ENCODE measurements around the gene POLD2.
"Not testable (repeated sequence)": the region's sequence is repeated elsewhere in the genome, so short reads cannot be mapped to it uniquely, and the experiment has no call there.

The POLD2 gene

GRCh38 chr7:44131173-44132029 lies 8.1 kb upstream of the POLD2 start:
- Histone ChIP-seq H3K9ac (ENCODE audit: low read depth, low read length) (no peak overlapping the region), H3K4me2 (ENCODE audit: low read length) (no peak overlapping the region), H3K27me3 (ENCODE audit: control insufficient read depth, insufficient read depth, low read length) (no peaks in the 10 kb centered on the region), H3K4me1 (ENCODE audit: control insufficient read depth, insufficient read depth, low read length) (peaks cover 12% of the 10 kb centered on the region), H3K36me3 (ENCODE audit: insufficient read depth, low read length) (no peaks in the 10 kb centered on the region), H3K4me3 (ENCODE audit: low read length) (no peak overlapping the region), H3K9me3 (replicated peaks; ENCODE audit: low read length) (no peaks in the 10 kb centered on the region)

GRCh38 chr7:44128721-44129582 lies 5.6 kb upstream of the POLD2 start:
- Histone ChIP-seq H3K4me1 (ENCODE audit: control insufficient read depth, insufficient read depth, low read length) (peaks cover 14% of the 10 kb centered on the region), H3K27me3 (ENCODE audit: control insufficient read depth, insufficient read depth, low read length) (no peaks in the 10 kb centered on the region), H3K9me3 (replicated peaks; ENCODE audit: low read length) (no peaks in the 10 kb centered on the region), H3K9ac (ENCODE audit: low read depth, low read length) (no peak overlapping the region), H3K4me3 (ENCODE audit: low read length) (no peak overlapping the region), H3K4me2 (ENCODE audit: low read length) (no peak overlapping the region), H3K36me3 (ENCODE audit: insufficient read depth, low read length) (no peaks in the 10 kb centered on the region)

- no peaks in the 10 kb centered on the region for H3K9me3 ChIP-seq (replicated peaks; ENCODE audit: low read length)
Observed at GRCh38 chr7:44127161-44127560, 3.8 kb upstream of the POLD2 start.

GRCh38 chr7:44126574-44126973 lies 3.2 kb upstream of the POLD2 start:
- H3K9me3 ChIP-seq (replicated peaks; ENCODE audit: low read length); H3K4me2 ChIP-seq (ENCODE audit: low read length); H3K9ac ChIP-seq (ENCODE audit: low read depth, low read length); H3K27me3 ChIP-seq (ENCODE audit: control insufficient read depth, insufficient read depth, low read length); H3K4me3 ChIP-seq (ENCODE audit: low read length); H3K36me3 ChIP-seq (ENCODE audit: insufficient read depth, low read length): not testable (repeated sequence)
- peaks cover 19% of the 10 kb centered on the region for H3K4me1 ChIP-seq (ENCODE audit: control insufficient read depth, insufficient read depth, low read length)

More at GRCh38 chr7:44127161-44127560, 3.8 kb upstream of the POLD2 start:
- H3K4me3 ChIP-seq (ENCODE audit: low read length), result no peak overlapping the region
- no peak overlapping the region for H3K9ac ChIP-seq (ENCODE audit: low read depth, low read length)
- H3K27me3 ChIP-seq (ENCODE audit: control insufficient read depth, insufficient read depth, low read length), result no peaks in the 10 kb centered on the region
- H3K4me1 ChIP-seq (ENCODE audit: control insufficient read depth, insufficient read depth, low read length), result peaks cover 20% of the 10 kb centered on the region
- no peak overlapping the region for H3K4me2 ChIP-seq (ENCODE audit: low read length)
- H3K36me3 ChIP-seq (ENCODE audit: insufficient read depth, low read length), result no peaks in the 10 kb centered on the region

- peaks cover 18% of the 10 kb centered on the region for H3K4me1 ChIP-seq (ENCODE audit: control insufficient read depth, insufficient read depth, low read length)
- no peaks in the 10 kb centered on the region for H3K9me3 ChIP-seq (replicated peaks; ENCODE audit: low read length)
- no peaks in the 10 kb centered on the region for H3K27me3 ChIP-seq (ENCODE audit: control insufficient read depth, insufficient read depth, low read length)
- H3K4me3 ChIP-seq (ENCODE audit: low read length), result no peak overlapping the region
- peaks cover 13% of the 10 kb centered on the region for H3K36me3 ChIP-seq (ENCODE audit: insufficient read depth, low read length)
- H3K9ac ChIP-seq (ENCODE audit: low read depth, low read length), result no peak overlapping the region
- no peak overlapping the region for H3K4me2 ChIP-seq (ENCODE audit: low read length)
Observed at GRCh38 chr7:44124822-44125202, 1.5 kb upstream of the POLD2 start.

GRCh38 chr7:44122529-44122928 lies 819 bp downstream of the POLD2 start:
- H3K36me3 ChIP-seq (ENCODE audit: insufficient read depth, low read length), result peaks cover 15% of the 10 kb centered on the region
- H3K27me3 ChIP-seq (ENCODE audit: control insufficient read depth, insufficient read depth, low read length), result no peaks in the 10 kb centered on the region
- H3K4me1 ChIP-seq (ENCODE audit: control insufficient read depth, insufficient read depth, low read length), result peaks cover 18% of the 10 kb centered on the region
- H3K9me3 ChIP-seq (replicated peaks; ENCODE audit: low read length), result no peaks in the 10 kb centered on the region
- H3K4me2 ChIP-seq (ENCODE audit: low read length), result peak overlapping the region; percentile 99
- H3K4me3 ChIP-seq (ENCODE audit: low read length), result peak overlapping the region; percentile 88
- peak overlapping the region; percentile 88 for H3K9ac ChIP-seq (ENCODE audit: low read depth, low read length)

- Histone ChIP-seq H3K4me3 (ENCODE audit: low read length) (peak overlapping the region; percentile 88), H3K9me3 (replicated peaks; ENCODE audit: low read length) (no peaks in the 10 kb centered on the region), H3K4me1 (ENCODE audit: control insufficient read depth, insufficient read depth, low read length) (peaks cover 18% of the 10 kb centered on the region), H3K27me3 (ENCODE audit: control insufficient read depth, insufficient read depth, low read length) (no peaks in the 10 kb centered on the region), H3K9ac (ENCODE audit: low read depth, low read length) (peak overlapping the region; percentile 88), H3K4me2 (ENCODE audit: low read length) (peak overlapping the region; percentile 99), H3K36me3 (ENCODE audit: insufficient read depth, low read length) (peaks cover 21% of the 10 kb centered on the region)
Observed at GRCh38 chr7:44121761-44122420, 1.5 kb downstream of the POLD2 start.

GRCh38 chr7:44120395-44120794 lies 3.0 kb downstream of the POLD2 start:
- Histone ChIP-seq H3K27me3 (ENCODE audit: control insufficient read depth, insufficient read depth, low read length) (no peaks in the 10 kb centered on the region), H3K4me1 (ENCODE audit: control insufficient read depth, insufficient read depth, low read length) (peaks cover 18% of the 10 kb centered on the region), H3K36me3 (ENCODE audit: insufficient read depth, low read length) (peaks cover 24% of the 10 kb centered on the region), H3K9me3 (replicated peaks; ENCODE audit: low read length) (no peaks in the 10 kb centered on the region), H3K4me2 (ENCODE audit: low read length) (no peak overlapping the region), H3K4me3 (ENCODE audit: low read length) (no peak overlapping the region), H3K9ac (ENCODE audit: low read depth, low read length) (no peak overlapping the region)

- H3K4me1 ChIP-seq (ENCODE audit: control insufficient read depth, insufficient read depth, low read length), result peaks cover 18% of the 10 kb centered on the region
- H3K9me3 ChIP-seq (replicated peaks; ENCODE audit: low read length), result no peaks in the 10 kb centered on the region
- no peak overlapping the region for H3K4me3 ChIP-seq (ENCODE audit: low read length)
- H3K4me2 ChIP-seq (ENCODE audit: low read length), result no peak overlapping the region
- H3K36me3 ChIP-seq (ENCODE audit: insufficient read depth, low read length), result peaks cover 27% of the 10 kb centered on the region
- no peaks in the 10 kb centered on the region for H3K27me3 ChIP-seq (ENCODE audit: control insufficient read depth, insufficient read depth, low read length)
- H3K9ac ChIP-seq (ENCODE audit: low read depth, low read length), result no peak overlapping the region
Observed at GRCh38 chr7:44119829-44120380, 3.4 kb downstream of the POLD2 start.

- Histone ChIP-seq H3K9me3 (replicated peaks; ENCODE audit: low read length) (no peaks in the 10 kb centered on the region), H3K36me3 (ENCODE audit: insufficient read depth, low read length) (peaks cover 44% of the 10 kb centered on the region), H3K4me1 (ENCODE audit: control insufficient read depth, insufficient read depth, low read length) (peaks cover 13% of the 10 kb centered on the region), H3K4me2 (ENCODE audit: low read length) (no peak overlapping the region), H3K27me3 (ENCODE audit: control insufficient read depth, insufficient read depth, low read length) (no peaks in the 10 kb centered on the region), H3K9ac (ENCODE audit: low read depth, low read length) (no peak overlapping the region), H3K4me3 (ENCODE audit: low read length) (no peak overlapping the region)
Observed at GRCh38 chr7:44117801-44118429, 5.4 kb downstream of the POLD2 start.

All from skeletal muscle satellite cell (primary cell).